ENCODE data around the gene FIGNL2.
"Not testable (repeated sequence)": the region's sequence is repeated elsewhere in the genome, so short reads cannot be mapped to it uniquely, and the experiment has no call there.

Gene FIGNL2

DNA sequence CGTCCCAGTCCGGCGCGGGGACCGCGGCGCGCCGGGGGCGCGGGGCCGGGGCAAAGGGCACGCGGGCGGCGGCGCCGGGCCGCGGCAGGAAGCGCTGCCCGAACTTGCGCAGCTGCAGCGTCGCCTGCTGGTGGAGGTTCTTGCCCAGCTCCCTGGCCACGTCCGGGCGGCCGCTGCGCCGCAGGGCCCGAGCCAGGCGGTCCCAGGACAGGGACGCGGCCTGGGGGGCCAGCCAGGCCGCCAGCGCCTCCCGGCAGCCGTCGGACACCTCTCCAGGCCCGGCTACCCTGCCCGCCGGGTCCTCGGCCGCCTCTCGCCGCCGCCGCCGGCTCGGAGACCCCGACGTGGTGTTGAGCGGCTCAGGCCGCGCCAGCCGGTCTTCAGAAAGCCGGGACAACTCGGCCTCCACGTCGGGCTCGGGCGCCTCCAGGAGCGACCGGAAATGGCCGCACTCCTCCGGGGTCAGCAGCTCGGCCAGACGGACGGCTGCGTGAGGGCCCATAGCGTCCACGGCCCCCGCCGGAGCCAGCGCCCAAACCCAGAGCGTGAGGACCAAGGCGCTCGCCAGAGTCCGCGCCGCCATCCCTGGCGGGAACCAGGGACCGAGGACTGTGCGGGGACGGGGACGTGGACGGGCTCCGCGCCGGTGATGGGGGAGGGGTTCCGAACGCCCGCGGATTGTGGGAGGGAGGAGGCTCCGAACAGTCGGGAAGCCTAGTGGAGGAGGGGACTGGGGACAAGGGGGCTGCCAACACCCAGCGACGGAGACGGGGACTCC is 34.0 kb downstream of the FIGNL2 start:
- no peak for DNase-seq

- DNase-seq = no peak
Measured at GRCh38 chr12:51813931-51814310, 34.6 kb downstream of the FIGNL2 start.

DNA sequence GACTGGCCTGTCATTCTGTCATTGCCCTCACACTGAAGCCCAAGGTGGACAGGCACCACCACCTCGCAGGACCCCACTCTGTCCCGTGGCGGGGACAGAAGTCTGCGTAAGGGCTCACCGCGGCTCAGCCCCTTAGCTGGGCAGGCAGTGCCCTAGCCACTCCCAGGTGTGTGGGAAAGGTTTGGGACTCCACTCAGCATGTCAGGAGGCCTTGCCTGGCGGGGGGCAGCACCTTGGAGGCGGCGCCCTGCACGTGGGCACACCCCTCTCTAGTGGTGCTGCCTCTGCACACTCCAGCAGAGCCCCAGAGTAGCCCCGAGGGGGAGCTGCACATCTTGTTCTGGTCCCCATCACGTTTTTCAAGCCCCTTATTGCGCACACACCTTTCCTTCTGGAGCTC is 35.6 kb downstream of the FIGNL2 start:
- DNase-seq = no peak

GRCh38 chr12:51811203-51812202 is 37.0 kb downstream of the FIGNL2 start:
- DNase-seq = no peak

- no peak for DNase-seq
Measured at GRCh38 chr12:51809193-51809592, 39.3 kb downstream of the FIGNL2 start.

GRCh38 chr12:51806896-51807295 is 41.6 kb downstream of the FIGNL2 start:
- DNase-seq = no peak

DNA sequence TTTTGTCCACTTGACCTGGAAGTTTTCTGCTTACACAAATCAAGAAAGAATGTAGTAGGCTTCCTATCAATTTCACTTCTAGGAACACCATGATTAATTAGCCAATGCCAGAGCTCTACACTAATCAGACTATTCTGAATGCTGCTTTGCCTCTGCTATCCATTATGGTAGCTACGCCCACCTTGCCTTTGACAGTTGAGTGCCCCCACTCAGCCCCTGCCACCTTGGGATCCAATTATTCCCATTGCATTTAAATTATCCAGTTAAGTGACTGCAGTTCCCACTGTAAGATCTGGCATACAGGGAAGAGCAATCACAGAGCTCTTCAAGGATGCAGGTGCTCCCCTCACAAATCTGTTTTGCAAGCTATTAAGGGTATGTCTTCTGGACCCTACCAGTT is 47.5 kb downstream of the FIGNL2 start:
- DNase-seq = no peak

GRCh38 chr12:51798501-51798900 is 50.0 kb downstream of the FIGNL2 start:
- DNase-seq = no peak

DNA sequence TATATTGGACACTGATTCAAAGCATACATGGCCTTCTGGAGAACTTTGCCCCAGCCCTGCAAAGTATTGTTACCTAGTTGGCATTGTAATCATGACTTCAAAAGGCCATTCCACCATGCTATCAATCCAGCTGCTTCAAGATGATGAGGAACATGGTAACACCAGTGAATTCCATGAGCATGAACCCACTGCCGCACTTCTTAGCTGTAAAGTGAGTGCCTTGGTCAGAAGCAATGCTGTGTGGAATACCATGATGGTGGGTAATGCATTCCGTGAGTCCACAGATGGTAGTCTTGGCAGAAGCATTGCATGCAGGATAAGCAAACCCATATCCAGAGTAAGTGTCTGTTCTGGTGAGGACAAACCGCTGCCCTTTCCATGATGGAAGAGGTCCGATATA is 50.5 kb downstream of the FIGNL2 start:
- DNase-seq = not testable (repeated sequence)

DNA sequence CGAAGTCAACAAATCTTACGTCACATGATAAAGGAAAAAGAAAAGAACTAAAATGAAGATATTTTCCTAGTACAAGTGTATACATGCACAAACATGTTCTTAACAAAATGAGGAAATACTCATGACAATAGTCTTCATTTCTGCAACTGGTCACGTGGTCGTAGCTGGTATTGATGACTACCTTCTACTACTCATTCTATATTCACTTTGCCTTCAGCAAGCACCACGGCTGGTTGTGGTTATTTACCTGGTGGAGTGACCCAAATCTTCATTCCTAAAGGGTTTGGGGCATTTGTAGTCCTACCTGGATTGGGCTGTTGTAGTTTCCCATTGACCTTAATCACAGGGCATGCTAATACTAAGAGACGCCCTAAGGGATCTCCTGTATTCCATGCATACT is 51.2 kb downstream of the FIGNL2 start:
- no peak for DNase-seq

DNA sequence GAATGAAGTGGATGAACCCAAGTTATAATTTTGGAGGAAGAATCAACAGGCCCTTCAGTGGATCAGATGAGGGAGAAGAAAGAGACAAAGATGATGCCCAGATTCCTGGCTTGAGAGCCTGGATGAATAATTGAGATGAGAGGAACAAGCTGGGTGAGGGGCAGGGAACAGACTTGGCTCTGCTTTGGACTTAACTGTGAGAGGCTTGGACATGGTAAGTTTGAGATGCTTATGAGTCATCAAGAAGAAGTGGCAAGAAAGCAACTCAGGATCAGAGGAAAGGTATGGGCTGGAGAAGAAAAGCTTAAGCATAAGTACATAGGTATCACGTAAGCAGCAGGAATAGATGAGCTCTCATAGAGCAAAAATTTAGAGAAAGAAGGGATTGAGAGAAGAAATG is 55.3 kb downstream of the FIGNL2 start:
- no peak for DNase-seq

- no peak for DNase-seq
Measured at GRCh38 chr12:51792417-51792816, 56.1 kb downstream of the FIGNL2 start.

DNA sequence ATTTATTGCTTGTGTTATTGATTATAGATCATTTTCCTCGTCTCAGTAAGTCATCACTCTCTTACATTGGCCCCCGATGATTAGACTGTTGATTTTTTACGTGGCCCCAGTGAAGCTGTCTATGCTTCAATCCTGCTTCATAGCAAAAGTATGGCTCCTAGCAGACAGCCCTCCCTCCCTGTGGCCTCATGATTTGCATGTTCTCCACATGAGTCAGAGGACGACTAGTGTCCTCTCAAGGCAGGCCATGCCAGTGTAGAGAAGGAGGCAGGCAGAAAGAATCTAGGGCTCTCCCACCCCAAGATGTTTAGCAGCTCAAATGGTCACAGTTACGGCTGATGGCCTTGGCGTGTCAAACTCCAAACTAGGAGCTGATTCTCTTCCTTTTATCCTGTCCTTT is 59.6 kb downstream of the FIGNL2 start:
- DNase-seq = no peak

GRCh38 chr12:51785906-51786305 is 62.6 kb downstream of the FIGNL2 start:
- DNase-seq = no peak

GRCh38 chr12:51784688-51785087 is 63.8 kb downstream of the FIGNL2 start:
- DNase-seq = no peak

DNA sequence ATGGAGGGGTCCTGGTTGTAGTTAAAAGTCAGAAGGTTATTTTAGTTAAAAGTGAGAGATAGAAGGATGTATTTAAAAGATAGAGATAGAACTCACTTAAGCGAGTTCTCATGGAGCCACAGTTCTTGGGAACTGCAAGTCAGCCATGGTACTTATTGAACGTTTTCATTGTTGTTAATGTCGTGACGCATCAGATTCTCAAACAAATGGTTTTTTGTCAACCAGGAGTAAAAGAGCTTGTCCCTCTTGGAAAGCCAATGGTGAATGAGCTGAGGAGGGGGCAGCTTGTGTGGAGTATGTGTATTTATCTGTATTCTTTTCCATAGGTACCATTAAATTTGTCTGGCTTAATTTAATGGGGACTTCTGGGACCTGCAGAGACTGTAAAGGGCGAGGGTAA is 68.6 kb downstream of the FIGNL2 start:
- no peak for DNase-seq

- DNase-seq = no peak
Measured at GRCh38 chr12:51777973-51778372, 70.5 kb downstream of the FIGNL2 start.

DNA sequence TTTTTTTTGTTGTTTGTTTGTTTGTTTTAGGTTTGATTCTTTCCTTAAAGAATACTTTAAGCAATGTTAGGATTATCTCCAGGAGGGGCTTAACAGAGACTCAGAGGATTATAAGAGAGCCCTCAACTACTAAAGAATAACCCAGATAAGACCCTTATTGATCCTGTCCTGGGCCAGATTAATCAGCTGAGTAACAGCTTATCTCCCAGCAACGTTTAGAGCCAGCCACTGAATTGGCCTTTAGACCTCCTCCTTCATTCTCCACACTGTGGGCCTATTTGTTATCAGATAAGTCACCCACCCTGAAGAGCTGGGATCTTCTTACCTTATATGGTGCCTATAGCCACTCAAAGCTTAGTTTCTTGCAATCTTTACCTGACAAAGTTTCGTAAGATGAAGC is 71.1 kb downstream of the FIGNL2 start:
- DNase-seq = no peak

GRCh38 chr12:51774933-51775332 is 73.6 kb downstream of the FIGNL2 start:
- no peak for DNase-seq

- DNase-seq = no peak
Measured at GRCh38 chr12:51773145-51773869, 75.2 kb downstream of the FIGNL2 start.

- no peak for DNase-seq
Measured at GRCh38 chr12:51771008-51771407, 77.5 kb downstream of the FIGNL2 start.

Data from NCI-H187 treated with DMSO at 0.1 percent for 48 hours (cell line).